Calu3 (cell line): ENCODE data around the gene CEP78. TPM values are rescaled to one million over a fixed set of nuclear protein-coding genes. Genes with fewer than 3 reads are reported as not detected.

Source experiments
- BruUV-seq: library from RNA; stranded (reverse); fragments of 400-500 nt; replicated peaks from 2 replicates; lab custom pipeline; 2021; lab: Mats Ljungman, UMichigan
- CTCF ChIA-PET: fragments of 300-600 bp; sonication (Branson Sonifier 250); formaldehyde crosslinking; loops from one replicate; lab custom pipeline; 2022; ENCODE audit warnings: antibody characterized with exemption; lab: Charles Lee
- DNase-seq: peaks from one replicate; pipeline ENCODE4 v3.0.0; 2022
- H3K27ac Mint-ChIP-seq: one replicate; pipeline ENCODE4 v1.8.0; 2022; ENCODE audit warnings: mixed read lengths; ENCODE audit not compliant: unreplicated experiment
- H3K27me3 Mint-ChIP-seq: one replicate; pipeline ENCODE4 v1.8.0; 2022; ENCODE audit warnings: mixed read lengths; ENCODE audit not compliant: unreplicated experiment
- H3K36me3 Mint-ChIP-seq: one replicate; pipeline ENCODE4 v1.8.0; 2022; ENCODE audit warnings: mild to moderate bottlenecking, moderate library complexity, mixed read lengths; ENCODE audit not compliant: insufficient read depth, unreplicated experiment
- H3K4me1 Mint-ChIP-seq: one replicate; pipeline ENCODE4 v1.8.0; 2022; ENCODE audit warnings: mild to moderate bottlenecking, low read depth, mixed read lengths; ENCODE audit not compliant: unreplicated experiment
- H3K4me3 Mint-ChIP-seq: one replicate; pipeline ENCODE4 v1.8.0; 2022; ENCODE audit warnings: mild to moderate bottlenecking, low read depth, moderate library complexity, mixed read lengths; ENCODE audit not compliant: unreplicated experiment
- H3K9me3 Mint-ChIP-seq: one replicate; pipeline ENCODE4 v1.8.0; 2022; ENCODE audit warnings: low read depth, mixed read lengths; ENCODE audit not compliant: unreplicated experiment
- CTCF ChIP-seq: fragments of 200-600 bp; IDR thresholded peaks from one replicate; pipeline ENCODE4 v1.8.0; 2022; ENCODE audit warnings: antibody characterized with exemption; ENCODE audit not compliant: unreplicated experiment
- intact Hi-C: fragments of 100-400 bp; cut with micrococcal nuclease; formaldehyde crosslinking; loops from one replicate; pipeline ENCODE4 v1.10.0; 2022; ENCODE audit not compliant: unreplicated experiment
- total RNA-seq: library from RNA; stranded (reverse); gene quantifications from 2 replicates; pipeline ENCODE4 v1.2.3, GENCODE V29; 2022

Gene CEP78
- total RNA-seq, 1 experiment from 2014 or later, result 20.8 TPM

GRCh38 chr9:78272307-78272706 lies 36.4 kb downstream of the CEP78 start:
- no peak for TF ChIP-seq CTCF
- no peak overlapping the region for H3K27ac Mint-ChIP-seq
- intact Hi-C loops, result no loop called here
- peaks cover 5% of the 10 kb centered on the region for H3K36me3 Mint-ChIP-seq
- no peaks in the 10 kb centered on the region for H3K4me1 Mint-ChIP-seq
- CTCF ChIA-PET, result no interaction called here
- no peaks in the 10 kb centered on the region for H3K9me3 Mint-ChIP-seq
- no peak overlapping the region for H3K4me3 Mint-ChIP-seq
- DNase-seq, result no peak
- no peaks in the 10 kb centered on the region for H3K27me3 Mint-ChIP-seq
- no TSS peak for BruUV-seq

- CTCF ChIA-PET, result no interaction called here
- Mint-ChIP-seq H3K4me3 (no peak overlapping the region), H3K27me3 (no peaks in the 10 kb centered on the region), H3K9me3 (no peaks in the 10 kb centered on the region), H3K36me3 (no peaks in the 10 kb centered on the region), H3K27ac (no peak overlapping the region), H3K4me1 (no peaks in the 10 kb centered on the region)
- DNase-seq, result no peak
- TF ChIP-seq CTCF, result no peak
- intact Hi-C loops, result no loop called here
- no TSS peak for BruUV-seq
Measured at GRCh38 chr9:78273761-78274160, 37.9 kb downstream of the CEP78 start.

GRCh38 chr9:78278177-78278777 lies 42.4 kb downstream of the CEP78 start:
- intact Hi-C loops, result no loop called here
- no peaks in the 10 kb centered on the region for H3K36me3 Mint-ChIP-seq
- H3K9me3 Mint-ChIP-seq, result no peaks in the 10 kb centered on the region
- no peak for TF ChIP-seq CTCF
- DNase-seq, result no peak
- no peak overlapping the region for H3K27ac Mint-ChIP-seq
- CTCF ChIA-PET, result no interaction called here
- H3K27me3 Mint-ChIP-seq, result no peaks in the 10 kb centered on the region
- H3K4me1 Mint-ChIP-seq, result no peaks in the 10 kb centered on the region
- no TSS peak for BruUV-seq
- H3K4me3 Mint-ChIP-seq, result no peak overlapping the region

GRCh38 chr9:78278801-78279200 lies 42.9 kb downstream of the CEP78 start:
- intact Hi-C loops, result no loop called here
- no TSS peak for BruUV-seq
- Mint-ChIP-seq H3K4me1 (no peaks in the 10 kb centered on the region), H3K27me3 (no peaks in the 10 kb centered on the region), H3K36me3 (no peaks in the 10 kb centered on the region), H3K27ac (no peak overlapping the region), H3K9me3 (no peaks in the 10 kb centered on the region), H3K4me3 (no peak overlapping the region)
- no peak for TF ChIP-seq CTCF
- DNase-seq, result no peak
- CTCF ChIA-PET, result interaction anchor here (0.9 kb wide), 1 partner anchor 19 kb away, joined by 6 read pairs; no protein-coding TSS in a partner anchor
